HG03432 (cell line): ENCODE data around the gene CHD9.

Experiments used
- ATAC-seq: cut with Tn5 transposase; IDR thresholded peaks from one replicate; pipeline ENCODE4 v1.9.1; 2021; ENCODE audit warnings: mild to moderate bottlenecking, moderate library complexity; ENCODE audit not compliant: unreplicated experiment

CHD9 gene

DNA sequence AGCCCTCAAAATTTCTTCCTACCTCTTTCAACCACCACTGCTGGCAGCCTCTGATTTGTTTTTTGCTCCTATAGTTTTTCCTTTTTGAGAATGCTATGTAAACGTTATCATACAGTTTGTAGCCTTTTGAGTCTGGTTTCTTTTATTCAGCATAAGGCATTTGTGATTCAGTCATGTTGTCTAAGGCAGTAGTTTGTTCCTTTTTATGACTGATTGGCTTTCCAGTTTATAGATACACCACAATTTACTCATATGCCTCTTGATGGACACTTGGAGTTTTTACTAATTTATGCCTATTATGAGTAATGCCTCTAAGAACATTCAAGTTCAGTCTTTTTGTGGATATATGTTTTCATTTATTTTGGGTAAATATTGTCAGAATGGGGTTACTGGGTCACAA is 136.6 kb downstream of the CHD9 start:
- ATAC-seq, result no peak

GRCh38 chr16:53198933-53199332 is 144.1 kb downstream of the CHD9 start:
- no peak for ATAC-seq

- ATAC-seq, result no peak
Measured at GRCh38 chr16:53201900-53202299, 147.1 kb downstream of the CHD9 start.

DNA sequence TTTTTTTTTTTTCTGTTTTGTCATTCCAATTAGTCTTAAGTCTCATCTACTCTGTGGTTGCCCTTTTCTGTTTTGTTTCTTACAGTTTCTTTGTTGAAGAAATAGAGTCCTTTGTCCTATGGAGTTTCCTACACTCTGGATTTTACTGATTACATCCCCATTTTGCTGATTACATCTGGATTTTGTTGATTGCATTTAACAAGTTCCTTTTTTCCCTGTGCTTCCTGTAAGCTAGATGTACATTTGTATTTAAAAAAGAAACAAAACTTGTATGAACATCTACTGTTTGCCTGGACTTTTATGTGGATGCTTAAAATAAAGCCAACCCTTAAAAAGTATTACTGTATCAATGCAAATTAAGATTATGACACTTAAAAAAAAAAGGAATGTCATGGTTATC is 147.6 kb downstream of the CHD9 start:
- ATAC-seq, result no peak

DNA sequence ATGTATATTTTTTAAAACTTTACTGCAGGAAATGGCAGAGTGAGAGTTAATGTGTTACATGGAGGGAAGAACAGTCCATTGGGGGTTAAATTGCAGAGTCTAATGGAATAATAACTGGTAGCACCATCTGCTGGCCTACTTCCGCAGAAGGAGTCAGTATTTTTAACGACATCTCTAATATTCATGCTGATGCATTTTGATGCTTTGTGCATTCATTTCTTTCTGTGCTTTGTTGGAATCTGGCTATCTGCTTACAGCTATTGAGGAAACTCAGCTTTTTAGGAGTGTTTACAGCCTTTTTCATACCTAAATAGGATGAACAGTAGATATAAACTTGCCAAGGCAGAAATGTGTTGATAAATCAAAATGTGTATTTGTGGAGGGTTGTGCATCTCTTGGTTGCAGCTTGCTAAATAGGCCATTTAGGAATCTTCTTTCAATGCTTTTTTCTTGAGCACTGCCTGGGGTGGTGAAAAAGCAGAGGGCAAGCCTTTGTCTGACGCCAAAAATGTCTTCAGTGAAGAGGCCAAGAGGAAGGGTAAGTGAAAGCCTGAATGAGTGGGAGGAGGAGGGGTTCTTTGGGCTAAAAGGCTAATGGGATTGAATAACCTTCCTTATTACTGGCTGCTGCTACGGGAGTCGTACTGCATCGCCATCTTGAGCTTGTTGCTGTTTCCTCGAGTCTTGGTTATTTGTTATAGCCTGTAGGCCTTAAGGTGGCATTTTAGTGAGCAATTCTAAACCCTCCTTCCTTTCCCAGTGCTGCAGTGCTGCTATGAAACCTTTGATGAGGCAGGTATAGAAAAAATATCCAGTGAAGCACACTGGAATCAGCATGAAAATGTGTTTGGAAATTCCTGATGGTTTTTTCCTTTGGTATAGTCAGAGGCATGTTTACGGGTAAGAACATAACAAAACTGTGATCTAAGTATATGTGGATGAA is 153.3 kb downstream of the CHD9 start:
- ATAC-seq, result peak; percentile 93

DNA sequence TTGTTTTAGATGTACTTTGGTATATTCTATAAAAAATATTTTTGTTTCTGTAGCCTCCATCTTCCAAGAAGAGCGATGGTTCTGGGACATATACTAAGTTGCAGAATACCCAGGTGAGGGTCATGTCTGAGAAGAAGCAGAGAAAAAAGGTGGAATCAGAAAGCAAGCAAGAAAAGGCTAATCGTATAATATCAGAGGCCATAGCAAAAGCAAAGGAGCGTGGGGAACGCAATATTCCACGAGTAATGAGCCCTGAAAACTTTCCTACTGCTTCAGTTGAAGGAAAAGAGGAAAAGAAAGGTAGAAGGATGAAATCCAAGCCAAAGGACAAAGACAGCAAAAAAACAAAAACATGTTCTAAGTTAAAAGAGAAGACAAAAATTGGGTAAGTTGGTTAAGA is 154.6 kb downstream of the CHD9 start:
- ATAC-seq, result no peak

DNA sequence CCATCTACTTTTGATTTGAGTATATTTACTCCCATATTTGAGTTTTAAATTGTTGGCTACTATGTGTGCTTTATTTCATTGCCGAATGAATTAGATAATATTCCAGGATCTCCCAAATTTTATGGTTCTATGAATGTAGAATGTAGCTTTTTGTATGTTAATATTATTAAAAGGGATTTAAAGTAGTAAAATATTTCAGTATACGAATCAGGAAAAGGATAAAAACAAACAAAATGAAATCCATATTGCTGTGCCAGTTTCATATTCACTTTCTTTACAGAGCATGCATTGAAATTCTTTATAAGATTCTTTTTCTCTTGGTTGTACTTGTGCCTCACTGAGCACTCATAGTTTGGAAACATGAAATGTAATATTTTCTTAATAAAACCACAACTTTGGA is 155.1 kb downstream of the CHD9 start:
- ATAC-seq, result no peak

GRCh38 chr16:53211253-53211652 is 156.5 kb downstream of the CHD9 start:
- no peak for ATAC-seq

GRCh38 chr16:53212893-53213223 is 158.1 kb downstream of the CHD9 start:
- ATAC-seq, result no peak

DNA sequence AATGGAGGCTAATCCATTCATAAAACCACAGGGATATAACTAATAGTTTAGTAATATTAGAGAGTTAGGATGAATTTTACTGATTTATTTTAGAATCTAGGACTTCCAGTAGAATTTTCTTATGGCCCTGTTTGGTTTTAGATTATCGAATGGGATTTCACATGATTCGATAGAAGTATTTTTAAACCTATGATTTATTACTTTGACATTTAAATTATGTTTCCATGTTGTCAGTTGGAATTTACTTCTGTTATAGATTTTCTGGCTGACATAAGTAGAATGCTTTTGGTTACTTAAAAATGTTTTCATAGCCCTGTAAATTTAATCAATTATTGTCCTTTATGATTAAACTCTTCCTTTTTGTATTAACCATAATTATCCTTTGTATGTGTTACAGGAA is 158.8 kb downstream of the CHD9 start:
- no peak for ATAC-seq

DNA sequence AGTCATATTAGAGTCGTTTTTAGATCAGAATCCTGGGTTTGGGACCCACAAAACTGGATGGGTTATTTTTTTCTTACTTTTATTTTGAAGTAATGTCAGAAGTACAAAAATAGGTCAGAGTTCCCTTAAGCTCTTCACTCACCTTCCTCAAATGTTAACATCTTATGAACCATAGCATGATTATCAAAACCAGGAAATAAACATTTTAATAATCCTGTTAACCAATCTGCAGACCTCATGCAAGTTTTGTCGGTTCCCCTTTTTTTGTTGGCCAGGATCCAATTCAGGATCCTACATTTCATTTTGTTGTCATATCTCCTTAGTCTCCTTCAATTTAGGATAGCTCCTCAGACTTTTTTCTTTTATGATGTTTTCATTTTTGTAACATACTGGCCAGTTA is 162.0 kb downstream of the CHD9 start:
- no peak for ATAC-seq

DNA sequence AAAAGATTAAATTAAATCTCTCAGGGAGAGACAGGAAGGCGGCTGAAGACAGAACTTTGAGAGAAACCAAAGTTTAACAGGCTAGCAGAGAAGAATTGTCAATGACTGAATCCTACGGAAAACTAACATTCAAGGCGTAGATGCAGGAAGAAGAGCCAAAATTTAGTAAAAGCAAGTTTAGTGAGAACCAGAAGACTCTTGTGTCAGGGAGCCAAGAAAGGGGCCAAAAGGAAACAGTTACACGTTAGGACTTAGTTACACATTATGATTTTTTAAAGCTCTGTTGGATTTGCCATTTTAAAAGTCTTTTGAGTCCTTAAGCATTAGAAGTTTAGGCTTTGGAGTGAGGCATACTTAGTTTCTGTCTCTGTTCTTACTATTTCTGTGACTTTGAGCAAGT is 164.6 kb downstream of the CHD9 start:
- peak; percentile 16 for ATAC-seq

GRCh38 chr16:53219795-53220454 is 165.1 kb downstream of the CHD9 start:
- ATAC-seq, result peak; percentile 61

- no peak for ATAC-seq
Measured at GRCh38 chr16:53220585-53220984, 165.8 kb downstream of the CHD9 start.

DNA sequence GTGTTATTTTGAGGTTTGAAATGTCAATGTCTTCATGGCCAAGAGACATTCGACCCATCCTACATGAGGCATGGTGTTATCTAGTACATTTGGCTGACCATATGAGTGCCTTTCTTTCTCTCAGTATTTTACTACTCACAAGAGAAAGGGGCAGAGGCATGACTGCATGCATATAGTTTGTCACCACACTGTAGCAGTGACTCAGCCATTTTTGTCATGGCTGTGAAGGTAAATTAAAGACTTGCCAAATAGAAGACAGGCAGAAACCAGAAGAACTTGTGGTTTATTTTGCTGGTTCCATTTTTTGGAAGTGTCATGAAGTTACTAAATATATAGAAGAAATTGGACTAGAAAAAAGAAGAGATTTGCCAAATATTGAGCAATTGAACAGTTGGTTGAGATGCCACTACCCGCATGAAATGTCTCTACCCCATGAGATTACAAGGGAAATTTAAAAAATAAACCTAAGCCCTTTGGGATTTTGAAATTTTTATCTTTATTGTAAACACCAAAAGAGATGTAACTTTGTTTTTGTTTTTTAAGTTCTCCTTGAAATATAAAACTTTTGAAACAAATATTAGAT is 170.3 kb downstream of the CHD9 start:
- no peak for ATAC-seq

GRCh38 chr16:53232826-53233529 is 178.2 kb downstream of the CHD9 start:
- ATAC-seq, result no peak

DNA sequence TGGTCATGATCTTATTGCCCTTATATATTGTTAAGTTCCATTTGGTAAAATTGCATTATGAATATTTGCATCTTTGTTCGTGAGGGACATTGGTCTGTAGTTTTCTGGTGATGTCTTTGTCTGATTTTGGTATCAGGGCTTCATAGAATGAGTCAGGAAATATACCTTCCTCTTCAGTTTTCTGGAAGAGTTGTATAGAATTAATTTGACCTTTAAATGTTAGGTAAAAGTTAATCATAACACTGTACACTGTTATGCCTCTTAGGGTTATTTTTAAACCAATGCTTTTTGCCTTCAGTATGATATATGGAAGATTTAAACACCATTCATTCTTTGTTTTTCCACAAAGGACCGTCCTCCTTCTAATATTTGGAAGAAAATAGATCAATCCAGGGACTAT is 180.0 kb downstream of the CHD9 start:
- ATAC-seq, result no peak

GRCh38 chr16:53235851-53236250 is 181.1 kb downstream of the CHD9 start:
- ATAC-seq, result no peak

GRCh38 chr16:53249331-53249730 is 194.5 kb downstream of the CHD9 start:
- ATAC-seq, result no peak

- no peak for ATAC-seq
Measured at GRCh38 chr16:53257001-53257400, 202.2 kb downstream of the CHD9 start.

GRCh38 chr16:53258809-53259208 is 204.0 kb downstream of the CHD9 start:
- ATAC-seq, result no peak
